ENCODE results near the gene LLGL2.

The LLGL2 gene

DNA sequence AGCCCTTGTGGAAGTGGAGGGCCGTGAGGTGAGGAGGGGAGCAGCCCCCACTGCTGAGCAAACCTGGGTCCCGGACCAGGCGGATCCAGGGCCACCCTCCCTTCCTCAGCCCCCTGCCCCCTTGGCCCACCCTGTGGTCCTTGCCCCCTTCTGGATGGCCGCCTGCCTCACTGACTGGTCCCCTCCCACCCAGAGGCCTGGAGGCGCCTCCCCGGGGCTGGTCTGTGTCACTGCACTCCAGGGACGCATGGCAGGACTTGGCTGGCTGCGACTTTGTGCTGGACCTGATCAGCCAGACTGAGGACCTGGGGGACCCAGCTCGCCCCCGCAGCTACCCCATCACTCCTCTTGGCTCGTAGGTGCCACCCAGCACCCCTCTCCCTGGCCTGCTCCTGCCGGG lies 88.5 kb downstream of the LLGL2 start:
- Histone ChIP-seq H3K4me3 (IDR thresholded peaks at IDR 0.05; ENCODE audit: insufficient read depth, low read depth, low read length) (no peak overlapping the region), H4K20me1 (ENCODE audit: insufficient read depth) (no peaks in the 10 kb centered on the region), H3K27ac (no peak overlapping the region), H3K4me1 (ENCODE audit: low read depth, poor library complexity, severe bottlenecking) (no peaks in the 10 kb centered on the region), H3K79me2 (ENCODE audit: insufficient read depth, low read depth) (no peaks in the 10 kb centered on the region), H3K9ac (no peak overlapping the region), H2AFZ (ENCODE audit: low read depth) (no peak overlapping the region), H3K4me2 (no peak overlapping the region), H3K27me3 (ENCODE audit: insufficient read depth, low read depth) (peaks cover 94% of the 10 kb centered on the region), H3K36me3 (ENCODE audit: insufficient read depth) (no peaks in the 10 kb centered on the region)
- TF ChIP-seq, protein P1, sequence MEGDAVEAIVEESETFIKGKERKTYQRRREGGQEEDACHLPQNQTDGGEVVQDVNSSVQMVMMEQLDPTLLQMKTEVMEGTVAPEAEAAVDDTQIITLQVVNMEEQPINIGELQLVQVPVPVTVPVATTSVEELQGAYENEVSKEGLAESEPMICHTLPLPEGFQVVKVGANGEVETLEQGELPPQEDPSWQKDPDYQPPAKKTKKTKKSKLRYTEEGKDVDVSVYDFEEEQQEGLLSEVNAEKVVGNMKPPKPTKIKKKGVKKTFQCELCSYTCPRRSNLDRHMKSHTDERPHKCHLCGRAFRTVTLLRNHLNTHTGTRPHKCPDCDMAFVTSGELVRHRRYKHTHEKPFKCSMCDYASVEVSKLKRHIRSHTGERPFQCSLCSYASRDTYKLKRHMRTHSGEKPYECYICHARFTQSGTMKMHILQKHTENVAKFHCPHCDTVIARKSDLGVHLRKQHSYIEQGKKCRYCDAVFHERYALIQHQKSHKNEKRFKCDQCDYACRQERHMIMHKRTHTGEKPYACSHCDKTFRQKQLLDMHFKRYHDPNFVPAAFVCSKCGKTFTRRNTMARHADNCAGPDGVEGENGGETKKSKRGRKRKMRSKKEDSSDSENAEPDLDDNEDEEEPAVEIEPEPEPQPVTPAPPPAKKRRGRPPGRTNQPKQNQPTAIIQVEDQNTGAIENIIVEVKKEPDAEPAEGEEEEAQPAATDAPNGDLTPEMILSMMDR (conservative IDR thresholded peaks at IDR 0.05; ENCODE audit: low read depth, low read length) = no peak; the same call in 1 of the 2 replicates

DNA sequence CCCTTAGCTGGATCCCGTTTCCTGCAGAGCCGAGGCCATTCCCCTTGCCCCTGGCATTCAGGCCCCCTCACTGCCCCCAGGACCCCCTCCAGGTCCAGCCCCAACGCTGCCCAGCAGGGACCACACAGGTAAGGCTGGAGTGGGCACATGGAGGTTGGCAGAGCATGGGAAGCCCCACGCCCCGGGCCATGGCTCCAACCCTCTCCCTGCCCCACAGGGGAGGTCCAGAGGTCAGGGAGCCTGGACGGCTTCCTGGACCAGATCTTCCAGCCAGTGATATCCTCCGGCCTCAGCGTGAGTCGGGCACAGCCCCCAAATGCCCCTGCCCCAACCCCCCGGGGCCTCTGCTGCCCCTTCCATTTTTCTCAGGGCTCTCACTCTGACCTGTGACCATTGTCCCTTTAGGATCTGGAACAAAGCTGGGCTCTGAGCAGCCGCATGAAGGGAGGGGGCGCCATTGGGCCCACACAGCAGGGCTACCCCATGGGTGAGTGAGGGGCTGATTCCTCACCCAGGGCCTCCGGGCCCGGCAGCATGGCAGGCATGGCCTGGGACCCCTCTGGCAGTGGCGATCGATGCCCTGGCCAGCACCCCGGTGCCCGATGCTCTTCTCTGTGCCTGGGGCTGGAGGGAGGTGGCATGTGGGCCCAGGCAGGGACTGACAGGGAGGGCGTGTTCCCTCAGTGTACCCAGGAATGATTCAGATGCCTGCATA lies 89.2 kb downstream of the LLGL2 start:
- Histone ChIP-seq H3K27ac (no peak overlapping the region), H3K4me3 (IDR thresholded peaks at IDR 0.05; ENCODE audit: insufficient read depth, low read depth, low read length) (no peak overlapping the region), H3K4me2 (no peak overlapping the region), H3K9ac (no peak overlapping the region), H4K20me1 (ENCODE audit: insufficient read depth) (no peaks in the 10 kb centered on the region), H2AFZ (ENCODE audit: low read depth) (no peak overlapping the region), H3K27me3 (ENCODE audit: insufficient read depth, low read depth) (peaks cover 99% of the 10 kb centered on the region), H3K4me1 (ENCODE audit: low read depth, poor library complexity, severe bottlenecking) (no peaks in the 10 kb centered on the region), H3K36me3 (ENCODE audit: insufficient read depth) (no peaks in the 10 kb centered on the region), H3K79me2 (ENCODE audit: insufficient read depth, low read depth) (no peaks in the 10 kb centered on the region)
- TF ChIP-seq, protein P1 (conservative IDR thresholded peaks at IDR 0.05; ENCODE audit: low read depth, low read length) = no peak; the same call in 1 of the 2 replicates

DNA sequence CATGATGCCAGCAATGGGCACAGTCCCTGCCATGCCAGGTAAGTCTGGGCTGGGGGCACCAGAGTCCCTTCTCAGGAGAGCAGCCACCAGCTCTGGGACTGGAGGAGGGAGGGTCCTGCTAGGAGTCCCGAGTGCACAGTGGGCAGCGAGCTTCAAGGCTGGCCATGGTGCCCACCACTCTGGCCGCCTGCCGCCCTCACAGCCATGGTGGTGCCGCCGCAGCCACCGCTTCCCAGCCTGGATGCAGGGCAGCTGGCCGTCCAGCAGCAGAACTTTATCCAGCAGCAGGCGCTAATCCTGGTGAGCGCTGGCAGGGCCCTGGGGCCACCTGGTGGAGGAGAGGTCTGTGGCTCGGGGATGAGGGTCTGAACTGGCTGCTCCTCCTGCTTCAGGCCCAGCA lies 89.8 kb downstream of the LLGL2 start:
- H4K20me1 ChIP-seq (ENCODE audit: insufficient read depth) = no peaks in the 10 kb centered on the region
- H3K36me3 ChIP-seq (ENCODE audit: insufficient read depth) = no peaks in the 10 kb centered on the region
- H3K79me2 ChIP-seq (ENCODE audit: insufficient read depth, low read depth) = no peaks in the 10 kb centered on the region
- no peak overlapping the region for H3K4me2 ChIP-seq
- peaks cover 99% of the 10 kb centered on the region for H3K27me3 ChIP-seq (ENCODE audit: insufficient read depth, low read depth)
- no peak overlapping the region for H2AFZ ChIP-seq (ENCODE audit: low read depth)
- H3K27ac ChIP-seq = no peak overlapping the region
- no peaks in the 10 kb centered on the region for H3K4me1 ChIP-seq (ENCODE audit: low read depth, poor library complexity, severe bottlenecking)
- no peak overlapping the region for H3K9ac ChIP-seq
- TF ChIP-seq, protein P1 (conservative IDR thresholded peaks at IDR 0.05; ENCODE audit: low read depth, low read length) = no peak
- H3K4me3 ChIP-seq (IDR thresholded peaks at IDR 0.05; ENCODE audit: insufficient read depth, low read depth, low read length) = no peak overlapping the region

DNA sequence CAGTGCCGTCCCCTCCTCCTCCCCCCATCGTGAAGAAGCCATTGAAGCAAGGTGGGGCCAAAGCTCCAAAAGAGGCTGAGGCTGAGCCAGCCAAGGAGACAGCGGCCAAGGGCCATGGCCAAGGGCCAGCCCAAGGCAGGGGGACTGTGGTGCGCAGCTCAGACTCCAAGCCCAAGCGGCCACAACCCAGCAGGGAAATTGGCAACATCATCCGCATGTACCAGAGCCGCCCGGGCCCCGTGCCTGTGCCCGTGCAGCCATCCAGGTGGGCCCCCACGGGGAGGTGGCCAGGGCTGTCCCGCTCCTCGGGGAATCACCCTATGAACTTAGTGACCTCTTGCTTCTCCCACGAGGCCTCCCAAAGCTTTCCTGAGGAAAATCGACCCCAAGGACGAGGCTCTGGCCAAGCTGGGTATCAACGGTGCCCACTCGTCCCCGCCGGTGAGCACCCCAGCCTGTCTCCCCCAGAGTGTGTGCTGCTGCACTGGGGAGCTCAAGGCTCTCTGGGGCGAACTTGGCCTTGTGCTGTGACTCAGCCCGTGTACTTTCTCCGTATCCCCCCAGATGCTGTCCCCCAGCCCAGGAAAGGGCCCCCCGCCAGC lies 91.1 kb downstream of the LLGL2 start:
- no peak overlapping the region for H3K27ac ChIP-seq
- no peaks in the 10 kb centered on the region for H3K79me2 ChIP-seq (ENCODE audit: insufficient read depth, low read depth)
- H3K27me3 ChIP-seq (ENCODE audit: insufficient read depth, low read depth) = peaks cover 99% of the 10 kb centered on the region
- H2AFZ ChIP-seq (ENCODE audit: low read depth) = no peak overlapping the region
- no peak overlapping the region for H3K9ac ChIP-seq
- H3K4me3 ChIP-seq (IDR thresholded peaks at IDR 0.05; ENCODE audit: insufficient read depth, low read depth, low read length) = no peak overlapping the region
- no peaks in the 10 kb centered on the region for H4K20me1 ChIP-seq (ENCODE audit: insufficient read depth)
- no peak overlapping the region for H3K4me2 ChIP-seq
- no peaks in the 10 kb centered on the region for H3K4me1 ChIP-seq (ENCODE audit: low read depth, poor library complexity, severe bottlenecking)
- no peaks in the 10 kb centered on the region for H3K36me3 ChIP-seq (ENCODE audit: insufficient read depth)
- TF ChIP-seq, protein P1 (conservative IDR thresholded peaks at IDR 0.05; ENCODE audit: low read depth, low read length) = no peak

Measured in KMS-11 (cell line).